DND-41 (cell line): Measurements from ENCODE around the gene MB.

Source experiments
- CTCF ChIP-seq: IDR thresholded peaks from 2 replicates; pipeline ENCODE4 v1.5.1; 2012; ENCODE audit warnings: borderline replicate concordance, low read length, moderate library complexity, mild to moderate bottlenecking; ENCODE audit not compliant: poor library complexity, severe bottlenecking; ENCODE audit errors: extremely low read depth
- EZH2 ChIP-seq: IDR thresholded peaks from 3 replicates; pipeline ENCODE4 v1.6.1; 2012; ENCODE audit warnings: borderline replicate concordance, low read depth, mild to moderate bottlenecking, moderate library complexity, low read length, inconsistent platforms; ENCODE audit not compliant: severe bottlenecking

DNA sequence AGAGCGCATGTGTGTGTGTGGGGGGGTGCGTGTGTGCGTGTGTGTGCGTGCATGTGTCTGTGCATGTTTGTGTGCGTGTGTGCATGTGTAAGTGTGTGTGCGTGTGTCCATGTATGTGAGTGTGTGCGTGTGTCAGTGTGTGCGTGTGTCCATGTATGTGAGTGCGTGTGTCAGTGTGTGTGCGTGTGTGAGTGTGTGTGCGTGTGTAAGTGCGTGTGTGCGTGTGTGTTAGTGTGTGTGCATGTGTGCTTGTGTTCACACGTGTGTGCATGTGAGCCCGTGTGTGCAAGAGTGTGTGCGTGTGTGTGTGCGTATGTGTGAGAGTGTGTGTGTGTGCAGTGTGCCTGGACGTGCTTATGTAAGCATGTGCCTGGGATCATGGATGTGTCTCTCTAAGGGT lies 16.4 kb upstream of the MB start:
- TF ChIP-seq CTCF (no peak), EZH2 (no peak)
